Inflammatory macrophage treated with lipopolysaccharide for 1 hour (primary cell): ENCODE results near the gene MFNG.

Experiments
- DNase-seq, 2 donors: peaks; one replicate each; pipeline ENCODE4 v3.0.0-alpha.2; 2020 to 2022

Gene MFNG

GRCh38 chr22:37492428-37493344, 6.5 kb upstream of the MFNG start:
- DNase-seq = peak; percentile 91 to 95

- DNase-seq = no peak
Observed at GRCh38 chr22:37491559-37492427, 5.6 kb upstream of the MFNG start.

- no peak for DNase-seq
Observed at GRCh38 chr22:37491106-37491505, 4.9 kb upstream of the MFNG start.

- no peak for DNase-seq
Observed at GRCh38 chr22:37489983-37490382, 3.8 kb upstream of the MFNG start.

GRCh38 chr22:37488337-37489135, 2.4 kb upstream of the MFNG start:
- DNase-seq = no peak

- no peak for DNase-seq
Observed at GRCh38 chr22:37487571-37487970, 1.4 kb upstream of the MFNG start.

GRCh38 chr22:37487129-37487528, 945 bp upstream of the MFNG start:
- DNase-seq = no peak

GRCh38 chr22:37485395-37486223, 575 bp downstream of the MFNG start:
- DNase-seq = peak in 1 of 2 donors; percentile 9

GRCh38 chr22:37484480-37485394, 1.4 kb downstream of the MFNG start:
- DNase-seq = peak; percentile 60 to 77

- no peak for DNase-seq
Observed at GRCh38 chr22:37483050-37483449, 3.1 kb downstream of the MFNG start.

GRCh38 chr22:37482244-37482643, 3.9 kb downstream of the MFNG start:
- no peak for DNase-seq

- DNase-seq = no peak
Observed at GRCh38 chr22:37481347-37481907, 4.8 kb downstream of the MFNG start.

- DNase-seq = peak in 1 of 2 donors; percentile 44
Observed at GRCh38 chr22:37480387-37481346, 5.5 kb downstream of the MFNG start.

GRCh38 chr22:37479196-37479595, 7.0 kb downstream of the MFNG start:
- no peak for DNase-seq

GRCh38 chr22:37476389-37477329, 9.5 kb downstream of the MFNG start:
- DNase-seq = no peak

- no peak for DNase-seq
Observed at GRCh38 chr22:37474447-37475090, 11.6 kb downstream of the MFNG start.

- no peak for DNase-seq
Observed at GRCh38 chr22:37473437-37473946, 12.7 kb downstream of the MFNG start.
